WTC11 (cell line): ENCODE results near the gene S1PR2.

Experiments used
- CREM ChIP-seq: sonication (generic); formaldehyde crosslinking; IDR thresholded peaks from 2 replicates; pipeline ENCODE4 v1.8.1; 2022; ENCODE audit warnings: mild to moderate bottlenecking, missing genetic modification reagents, moderate library complexity
- SP1 ChIP-seq: sonication (generic); formaldehyde crosslinking; conservative IDR thresholded peaks from 2 replicates; pipeline ENCODE4 v1.8.1; 2022; ENCODE audit warnings: missing genetic modification reagents
- ZNF281 ChIP-seq: sonication (generic); formaldehyde crosslinking; IDR thresholded peaks from 2 replicates; pipeline ENCODE4 v1.8.0; 2023; ENCODE audit warnings: mild to moderate bottlenecking, missing genetic modification reagents

- no peak for TF ChIP-seq ZNF281 (CRISPR knock-in tag)
- no peak for TF ChIP-seq CREM (CRISPR knock-in tag)
- TF ChIP-seq SP1 (CRISPR knock-in tag) = no peak
Measured at GRCh38 chr19:10217085-10217484, 14.0 kb downstream of the S1PR2 start.
